ENCODE measurements around the gene CELF4.

CELF4 gene

DNA sequence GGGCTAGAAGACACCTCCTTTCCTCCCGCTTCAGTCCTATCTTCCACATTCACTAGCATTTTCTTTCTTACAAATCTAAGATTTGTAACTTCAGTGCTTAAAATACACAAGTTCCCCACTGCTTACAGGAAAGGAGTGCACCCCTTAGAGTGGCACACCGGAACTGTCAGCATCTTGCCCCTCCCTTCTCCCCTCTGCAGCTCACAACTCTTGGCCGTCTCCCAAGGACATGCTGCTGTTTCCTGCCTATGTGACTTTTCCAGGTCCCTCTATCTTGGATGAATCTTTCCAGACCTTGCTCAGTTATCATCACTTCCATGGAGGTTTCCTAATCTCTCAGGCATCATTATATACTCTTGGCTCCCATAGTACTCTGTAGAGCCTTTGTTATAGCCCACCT lies 334.8 kb downstream of the CELF4 start:
- no peaks in the 10 kb centered on the region for H3K9me3 ChIP-seq (ENCODE audit: control insufficient read depth, low read length)
- no peak overlapping the region for H3K4me3 ChIP-seq (ENCODE audit: insufficient read depth, low read depth, low read length)
- 91 to 92% methylated on average over 3 of the region's 3 CpGs for WGBS, 2 experiments
- no peak overlapping the region for H3K27ac ChIP-seq (ENCODE audit: insufficient read depth, low read depth, low read length, poor library complexity, severe bottlenecking)
- H3K27me3 ChIP-seq (ENCODE audit: control insufficient read depth, insufficient read depth, low read length, poor library complexity, severe bottlenecking): no peaks in the 10 kb centered on the region
- no peaks in the 10 kb centered on the region for H3K36me3 ChIP-seq (ENCODE audit: control insufficient read depth, insufficient read depth, low read length)
- no peaks in the 10 kb centered on the region for H3K4me1 ChIP-seq (ENCODE audit: control insufficient read depth, insufficient read depth, low read length)

DNA sequence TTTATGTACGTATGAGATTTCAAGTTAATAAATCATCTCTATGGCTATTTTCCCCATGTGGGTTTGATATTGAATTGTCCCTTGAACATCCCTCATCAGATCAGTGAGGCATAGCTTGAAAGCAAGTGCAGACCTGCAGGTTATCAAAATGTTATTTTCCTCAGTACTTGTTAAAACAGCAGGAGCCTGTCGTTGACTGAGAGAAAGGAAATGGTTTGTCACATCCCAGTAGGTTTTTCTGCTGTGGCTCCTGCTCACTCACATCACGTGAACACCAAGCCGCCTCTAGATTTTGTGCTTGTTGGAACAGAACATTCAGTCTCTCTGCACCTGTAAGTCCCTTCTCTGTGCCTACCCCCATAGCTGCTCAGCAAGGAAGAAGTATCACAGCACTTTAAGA lies 340.3 kb downstream of the CELF4 start:
- no peaks in the 10 kb centered on the region for H3K9me3 ChIP-seq (ENCODE audit: control insufficient read depth, low read length)
- H3K27ac ChIP-seq (ENCODE audit: insufficient read depth, low read depth, low read length, poor library complexity, severe bottlenecking): no peak overlapping the region
- 75 to 79% methylated on average over 4 of the region's 4 CpGs for WGBS, 2 experiments
- H3K27me3 ChIP-seq (ENCODE audit: control insufficient read depth, insufficient read depth, low read length, poor library complexity, severe bottlenecking): no peaks in the 10 kb centered on the region
- H3K4me1 ChIP-seq (ENCODE audit: control insufficient read depth, insufficient read depth, low read length): no peaks in the 10 kb centered on the region
- no peaks in the 10 kb centered on the region for H3K36me3 ChIP-seq (ENCODE audit: control insufficient read depth, insufficient read depth, low read length)
- H3K4me3 ChIP-seq (ENCODE audit: insufficient read depth, low read depth, low read length): no peak overlapping the region

DNA sequence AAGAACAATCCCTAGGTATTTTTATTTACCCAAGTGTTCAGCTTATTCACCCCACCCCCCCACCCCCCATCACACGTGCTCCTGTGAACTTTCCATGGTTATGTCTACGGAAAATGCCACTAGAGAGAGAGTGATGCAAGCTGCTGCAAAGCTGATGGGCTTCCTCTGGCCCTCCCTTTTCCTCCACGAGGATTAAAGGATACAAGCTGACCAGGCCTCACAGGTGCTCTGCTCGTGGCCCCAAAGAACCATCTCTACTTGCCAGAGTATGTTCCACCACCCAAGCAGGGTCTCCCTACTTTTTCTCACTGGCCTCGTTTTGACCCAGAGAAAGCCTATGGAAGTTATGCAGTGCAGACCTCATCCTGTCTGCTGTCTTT lies 342.6 kb downstream of the CELF4 start:
- H3K4me1 ChIP-seq (ENCODE audit: control insufficient read depth, insufficient read depth, low read length): no peaks in the 10 kb centered on the region
- no peaks in the 10 kb centered on the region for H3K27me3 ChIP-seq (ENCODE audit: control insufficient read depth, insufficient read depth, low read length, poor library complexity, severe bottlenecking)
- no peak overlapping the region for H3K27ac ChIP-seq (ENCODE audit: insufficient read depth, low read depth, low read length, poor library complexity, severe bottlenecking)
- H3K36me3 ChIP-seq (ENCODE audit: control insufficient read depth, insufficient read depth, low read length): no peaks in the 10 kb centered on the region
- WGBS, 2 experiments: 89 to 91% methylated on average over 4 to 5 of the region's 5 CpGs
- no peaks in the 10 kb centered on the region for H3K9me3 ChIP-seq (ENCODE audit: control insufficient read depth, low read length)
- no peak overlapping the region for H3K4me3 ChIP-seq (ENCODE audit: insufficient read depth, low read depth, low read length)

DNA sequence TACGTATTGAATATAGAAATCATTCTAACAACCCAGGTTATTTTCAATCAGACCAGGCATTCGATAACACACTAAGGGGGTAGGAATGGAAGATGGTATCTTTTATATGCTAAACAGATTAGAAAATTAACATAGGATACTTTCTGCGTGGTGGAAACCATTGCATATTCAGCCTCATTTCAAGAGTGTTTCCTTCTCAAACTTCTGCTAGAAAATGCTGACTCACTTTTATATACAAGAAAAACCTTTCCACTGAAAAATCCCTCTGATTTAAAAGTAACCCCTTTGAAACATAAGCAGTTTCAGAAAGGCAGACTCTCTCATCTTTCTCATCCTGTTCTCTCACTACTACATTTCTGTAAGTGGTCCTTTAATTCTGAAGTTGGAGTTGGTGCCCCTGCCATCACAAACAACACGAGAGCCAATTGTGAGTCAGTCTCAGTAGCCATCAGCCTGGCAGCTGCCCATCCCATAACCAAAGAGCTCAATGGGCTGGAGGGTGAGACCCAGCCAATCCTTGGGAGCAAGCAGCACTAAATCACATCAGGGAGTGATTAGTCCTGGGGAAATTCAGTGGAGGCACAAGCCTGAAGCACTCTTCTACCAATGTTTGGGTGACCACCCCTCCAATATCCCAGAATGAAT lies 343.1 kb downstream of the CELF4 start:
- WGBS, 2 experiments: 85 to 90% methylated on average over 2 to 4 of the region's 4 CpGs
- H3K9me3 ChIP-seq (ENCODE audit: control insufficient read depth, low read length): no peaks in the 10 kb centered on the region
- H3K4me1 ChIP-seq (ENCODE audit: control insufficient read depth, insufficient read depth, low read length): no peaks in the 10 kb centered on the region

DNA sequence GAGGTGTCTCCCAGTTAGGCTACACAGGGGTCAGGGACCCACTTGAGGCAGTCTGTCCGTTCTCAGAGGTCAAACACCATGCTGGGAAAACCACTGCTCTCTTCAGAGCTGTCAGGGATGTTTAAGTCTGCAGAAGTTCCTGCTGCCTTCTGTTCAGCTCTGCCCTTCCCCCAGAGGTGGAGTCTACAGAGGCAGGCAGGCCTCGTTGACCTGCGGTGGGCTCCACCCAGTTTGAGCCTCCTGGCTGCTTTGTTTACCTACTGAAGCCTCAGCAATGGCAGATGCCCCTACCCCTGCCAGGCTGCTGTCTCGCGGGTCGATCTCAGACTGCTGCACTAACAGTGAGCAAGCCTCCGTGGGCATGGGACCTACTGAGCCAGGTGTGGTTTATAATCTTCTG lies 346.3 kb downstream of the CELF4 start:
- H3K9me3 ChIP-seq (ENCODE audit: control insufficient read depth, low read length): no peaks in the 10 kb centered on the region
- H3K36me3 ChIP-seq (ENCODE audit: control insufficient read depth, insufficient read depth, low read length): no peaks in the 10 kb centered on the region
- H3K4me3 ChIP-seq (ENCODE audit: insufficient read depth, low read depth, low read length): no peak overlapping the region
- no peaks in the 10 kb centered on the region for H3K27me3 ChIP-seq (ENCODE audit: control insufficient read depth, insufficient read depth, low read length, poor library complexity, severe bottlenecking)
- WGBS, 2 experiments: 54 to 57% methylated on average over 7 of the region's 7 CpGs
- H3K27ac ChIP-seq (ENCODE audit: insufficient read depth, low read depth, low read length, poor library complexity, severe bottlenecking): no peak overlapping the region
- no peaks in the 10 kb centered on the region for H3K4me1 ChIP-seq (ENCODE audit: control insufficient read depth, insufficient read depth, low read length)

More for the DNA sequence above, 343.1 kb downstream of the CELF4 start:
- Histone ChIP-seq H3K27ac (ENCODE audit: insufficient read depth, low read depth, low read length, poor library complexity, severe bottlenecking) (no peak overlapping the region), H3K27me3 (ENCODE audit: control insufficient read depth, insufficient read depth, low read length, poor library complexity, severe bottlenecking) (no peaks in the 10 kb centered on the region), H3K4me3 (ENCODE audit: insufficient read depth, low read depth, low read length) (no peak overlapping the region), H3K36me3 (ENCODE audit: control insufficient read depth, insufficient read depth, low read length) (no peaks in the 10 kb centered on the region)

DNA sequence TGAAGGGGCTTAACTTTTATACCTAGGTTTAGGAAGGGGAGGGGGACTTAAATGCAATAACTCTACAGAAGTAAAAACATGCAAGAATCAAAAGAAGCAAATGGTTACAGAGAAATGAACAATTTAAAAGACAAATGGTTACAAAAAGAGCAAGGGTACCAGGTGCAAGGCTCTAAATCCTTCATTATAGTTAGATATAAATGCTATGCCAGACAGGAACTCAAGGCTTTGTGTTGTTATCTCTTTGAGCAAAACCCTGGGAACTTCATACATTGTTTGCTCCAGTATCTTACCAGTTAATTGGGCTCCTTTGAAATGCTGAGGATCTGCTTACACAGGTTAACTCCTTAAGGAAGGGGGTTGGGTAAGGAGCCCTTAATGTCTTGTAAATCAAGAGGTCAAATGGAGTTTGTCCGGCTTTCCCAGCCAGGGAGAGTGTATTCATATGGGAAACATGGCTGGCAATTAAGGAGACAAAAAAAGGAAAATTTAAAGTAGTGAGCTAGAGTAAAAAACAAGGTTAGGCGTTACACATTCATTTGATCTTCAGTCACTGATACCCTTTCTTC lies 347.5 kb downstream of the CELF4 start:
- H3K4me3 ChIP-seq (ENCODE audit: insufficient read depth, low read depth, low read length): no peak overlapping the region
- no peaks in the 10 kb centered on the region for H3K36me3 ChIP-seq (ENCODE audit: control insufficient read depth, insufficient read depth, low read length)
- H3K4me1 ChIP-seq (ENCODE audit: control insufficient read depth, insufficient read depth, low read length): no peaks in the 10 kb centered on the region
- no peaks in the 10 kb centered on the region for H3K9me3 ChIP-seq (ENCODE audit: control insufficient read depth, low read length)
- H3K27me3 ChIP-seq (ENCODE audit: control insufficient read depth, insufficient read depth, low read length, poor library complexity, severe bottlenecking): no peaks in the 10 kb centered on the region
- WGBS, 2 experiments: 11 to 13% methylated on average over 2 of the region's 2 CpGs
- H3K27ac ChIP-seq (ENCODE audit: insufficient read depth, low read depth, low read length, poor library complexity, severe bottlenecking): no peak overlapping the region

DNA sequence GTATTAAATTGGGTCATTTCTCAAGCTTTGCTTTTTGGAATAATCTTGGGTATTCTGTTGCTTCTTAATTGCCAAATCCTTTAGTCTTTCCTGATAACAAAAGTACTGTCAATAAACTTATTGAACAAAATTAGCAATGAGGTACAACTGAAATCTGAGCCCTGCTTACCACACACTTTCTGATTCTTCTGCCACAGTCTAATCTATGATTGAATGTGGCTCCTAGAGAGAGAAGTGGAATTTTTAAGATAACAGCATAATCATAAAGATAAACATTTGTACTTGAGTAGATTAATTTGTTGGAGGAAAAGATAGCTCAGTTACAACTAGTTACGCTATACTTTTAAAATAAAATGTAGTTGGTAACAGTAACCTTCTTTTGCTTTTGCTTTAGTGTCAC lies 354.8 kb downstream of the CELF4 start:
- whole genome bisulfite sequencing, 2 experiments: 82% methylated on average over 1 of the region's 1 CpG; no CpG with 5 or more reads in 1 of the 2 experiments
- Histone ChIP-seq H3K36me3 (ENCODE audit: control insufficient read depth, insufficient read depth, low read length) (no peaks in the 10 kb centered on the region), H3K9me3 (ENCODE audit: control insufficient read depth, low read length) (no peaks in the 10 kb centered on the region), H3K27me3 (ENCODE audit: control insufficient read depth, insufficient read depth, low read length, poor library complexity, severe bottlenecking) (no peaks in the 10 kb centered on the region), H3K27ac (ENCODE audit: insufficient read depth, low read depth, low read length, poor library complexity, severe bottlenecking) (no peak overlapping the region), H3K4me1 (ENCODE audit: control insufficient read depth, insufficient read depth, low read length) (no peaks in the 10 kb centered on the region), H3K4me3 (ENCODE audit: insufficient read depth, low read depth, low read length) (no peak overlapping the region)

DNA sequence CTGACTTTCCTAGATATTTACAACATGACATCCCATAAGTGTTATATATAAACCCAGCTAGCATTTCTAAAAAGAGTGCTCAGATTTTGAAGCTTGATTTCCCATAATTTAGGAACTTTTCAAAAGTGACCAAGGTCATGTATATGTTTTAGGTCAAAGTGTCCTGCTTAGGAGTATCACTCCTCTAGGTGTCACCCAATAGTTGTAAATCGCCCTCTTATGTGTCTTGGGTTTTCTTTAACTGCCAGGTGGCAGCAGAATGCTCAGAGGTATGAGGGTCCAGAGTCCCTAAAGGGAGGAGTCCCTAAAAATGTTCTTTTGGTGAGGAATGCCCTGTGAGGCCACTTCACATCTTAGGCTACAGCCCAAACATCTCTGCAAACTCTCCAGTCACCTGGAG lies 358.3 kb downstream of the CELF4 start:
- H3K27ac ChIP-seq (ENCODE audit: insufficient read depth, low read depth, low read length, poor library complexity, severe bottlenecking): no peak overlapping the region
- no peak overlapping the region for H3K4me3 ChIP-seq (ENCODE audit: insufficient read depth, low read depth, low read length)
- WGBS, 2 experiments: 59 to 60% methylated on average over 1 of the region's 1 CpG
- H3K36me3 ChIP-seq (ENCODE audit: control insufficient read depth, insufficient read depth, low read length): no peaks in the 10 kb centered on the region
- H3K27me3 ChIP-seq (ENCODE audit: control insufficient read depth, insufficient read depth, low read length, poor library complexity, severe bottlenecking): no peaks in the 10 kb centered on the region
- H3K4me1 ChIP-seq (ENCODE audit: control insufficient read depth, insufficient read depth, low read length): no peaks in the 10 kb centered on the region
- H3K9me3 ChIP-seq (ENCODE audit: control insufficient read depth, low read length): no peaks in the 10 kb centered on the region

DNA sequence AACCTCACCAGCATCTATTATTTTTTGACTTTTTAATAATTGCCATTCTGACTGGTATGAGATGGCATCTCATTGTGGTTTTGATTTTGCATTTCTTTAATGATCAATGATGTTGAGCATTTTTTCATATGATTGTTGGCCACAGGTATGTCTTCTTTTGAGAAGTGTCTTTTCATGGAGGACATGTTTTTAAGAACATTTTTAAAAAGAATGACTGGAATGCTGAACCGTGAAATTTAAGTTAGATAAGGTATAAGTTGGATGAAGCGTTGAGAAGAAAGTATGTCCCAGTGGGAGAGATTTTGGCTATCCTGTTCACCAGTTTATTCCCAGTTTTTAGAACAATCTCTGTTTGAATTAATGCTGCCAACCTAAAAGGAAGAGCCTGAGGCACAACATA lies 365.9 kb downstream of the CELF4 start:
- Histone ChIP-seq H3K27ac (ENCODE audit: insufficient read depth, low read depth, low read length, poor library complexity, severe bottlenecking) (no peak overlapping the region), H3K36me3 (ENCODE audit: control insufficient read depth, insufficient read depth, low read length) (no peaks in the 10 kb centered on the region), H3K4me1 (ENCODE audit: control insufficient read depth, insufficient read depth, low read length) (no peaks in the 10 kb centered on the region), H3K9me3 (ENCODE audit: control insufficient read depth, low read length) (no peaks in the 10 kb centered on the region), H3K4me3 (ENCODE audit: insufficient read depth, low read depth, low read length) (no peak overlapping the region), H3K27me3 (ENCODE audit: control insufficient read depth, insufficient read depth, low read length, poor library complexity, severe bottlenecking) (no peaks in the 10 kb centered on the region)
- 92 to 94% methylated on average over 2 of the region's 2 CpGs for WGBS, 2 experiments

Data from ectodermal cell (in vitro differentiated cells).